Mononuclear cell (primary cell): ENCODE results near the gene CNGA1. TPM values are rescaled to one million over a fixed set of nuclear protein-coding genes. Genes with fewer than 3 reads are reported as not detected.
"Not testable (repeated sequence)": the region's sequence is repeated elsewhere in the genome, so short reads cannot be mapped to it uniquely, and the experiment has no call there.

Source experiments
- H3K27me3 ChIP-seq: 2 replicates; pipeline ENCODE4 v1.6.0; 2011; ENCODE audit warnings: low read length, control low read depth; ENCODE audit not compliant: insufficient read depth
- H3K4me1 ChIP-seq: 2 replicates; pipeline ENCODE4 v1.5.1; 2011; ENCODE audit warnings: mild to moderate bottlenecking, low read length, control low read depth; ENCODE audit not compliant: insufficient read depth
- H3K4me3 ChIP-seq: 2 replicates; pipeline ENCODE4 v1.5.1; 2011; ENCODE audit warnings: mild to moderate bottlenecking, low read length, moderate library complexity
- H3K9me3 ChIP-seq: 2 replicates; pipeline ENCODE4 v1.5.1; 2011; ENCODE audit warnings: low read depth, mild to moderate bottlenecking, control low read depth, low read length
- total RNA-seq: library from RNA; depleted of rRNA; stranded (reverse); fragments of >200 nt; gene quantifications from one replicate; pipeline ENCODE4 v1.2.3, GENCODE V29; 2012

Gene CNGA1
- total RNA-seq, 1 donor, result not detected

GRCh38 chr4:48015678-48016077, 803 bp downstream of the CNGA1 start:
- Histone ChIP-seq H3K4me3 (no peak overlapping the region), H3K4me1 (peaks cover 16% of the 10 kb centered on the region), H3K9me3 (no peaks in the 10 kb centered on the region), H3K27me3 (peaks cover 44% of the 10 kb centered on the region)

DNA sequence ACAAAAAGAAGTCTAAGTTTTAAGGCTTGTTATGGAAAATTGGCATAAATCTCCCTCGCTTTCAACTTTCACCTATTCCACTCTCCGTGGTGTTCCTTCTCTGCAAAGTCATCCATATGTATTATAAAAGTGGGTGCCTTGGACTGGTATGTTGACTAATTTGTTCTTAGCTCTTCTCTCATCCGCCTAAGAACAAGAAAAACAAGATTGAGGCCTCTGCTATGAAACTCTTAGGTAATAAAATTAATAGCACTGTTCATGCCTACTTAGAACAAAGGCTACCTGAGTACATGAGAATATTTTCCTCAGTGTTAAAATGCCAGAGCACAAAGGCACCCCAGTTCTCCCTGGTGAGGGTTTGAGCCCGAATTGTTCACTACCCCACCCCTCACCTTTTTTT, 1.3 kb downstream of the CNGA1 start:
- Histone ChIP-seq H3K4me1 (peaks cover 16% of the 10 kb centered on the region), H3K4me3 (no peak overlapping the region), H3K27me3 (peaks cover 44% of the 10 kb centered on the region), H3K9me3 (no peaks in the 10 kb centered on the region)

- peaks cover 28% of the 10 kb centered on the region for H3K27me3 ChIP-seq
- H3K9me3 ChIP-seq, result peaks cover 10% of the 10 kb centered on the region
- no peak overlapping the region for H3K4me3 ChIP-seq
- H3K4me1 ChIP-seq, result peaks cover 16% of the 10 kb centered on the region
Observed at GRCh38 chr4:48012824-48013223, 3.7 kb downstream of the CNGA1 start.

GRCh38 chr4:48011722-48012121, 4.8 kb downstream of the CNGA1 start:
- Histone ChIP-seq H3K27me3 (peaks cover 17% of the 10 kb centered on the region), H3K9me3 (peaks cover 19% of the 10 kb centered on the region), H3K4me1 (peaks cover 8% of the 10 kb centered on the region), H3K4me3 (no peak overlapping the region)

- Histone ChIP-seq H3K27me3 (peaks cover 11% of the 10 kb centered on the region), H3K9me3 (peaks cover 22% of the 10 kb centered on the region)
- H3K4me3 ChIP-seq, H3K4me1 ChIP-seq: not testable (repeated sequence)
Observed at GRCh38 chr4:48010906-48011305, 5.6 kb downstream of the CNGA1 start.

DNA sequence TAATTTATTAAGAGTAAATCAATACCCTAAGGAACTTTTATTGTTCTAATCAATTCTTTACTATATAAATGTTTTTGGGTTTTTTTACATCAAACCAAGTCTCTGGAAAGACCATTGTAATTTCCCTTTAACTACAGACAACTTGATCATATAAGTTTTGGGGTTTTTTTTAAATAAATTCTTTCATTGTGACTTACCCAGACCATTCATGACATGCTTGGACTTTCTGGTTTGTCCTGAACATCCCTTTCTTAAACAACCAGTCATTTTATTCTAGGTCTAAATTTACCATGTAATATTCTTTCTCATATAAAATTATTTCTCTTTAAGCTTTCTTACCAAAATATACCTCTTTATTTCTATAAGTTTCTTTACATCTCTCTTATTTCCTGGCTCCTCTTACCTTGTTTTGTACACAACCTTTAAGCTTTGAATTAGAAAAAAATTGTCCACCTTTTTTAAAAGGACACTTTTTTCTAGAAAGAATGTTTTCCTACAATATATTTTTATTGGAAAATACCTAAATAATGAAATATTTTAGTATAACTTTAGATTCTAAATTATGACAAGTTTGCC, 8.4 kb downstream of the CNGA1 start:
- no peak overlapping the region for H3K4me3 ChIP-seq
- peaks cover 2% of the 10 kb centered on the region for H3K27me3 ChIP-seq
- H3K9me3 ChIP-seq, result peaks cover 27% of the 10 kb centered on the region
- no peaks in the 10 kb centered on the region for H3K4me1 ChIP-seq

- Histone ChIP-seq H3K4me3 (no peak overlapping the region), H3K27me3 (no peaks in the 10 kb centered on the region), H3K9me3 (peaks cover 27% of the 10 kb centered on the region), H3K4me1 (no peaks in the 10 kb centered on the region)
Observed at GRCh38 chr4:48005781-48006180, 10.7 kb downstream of the CNGA1 start.

DNA sequence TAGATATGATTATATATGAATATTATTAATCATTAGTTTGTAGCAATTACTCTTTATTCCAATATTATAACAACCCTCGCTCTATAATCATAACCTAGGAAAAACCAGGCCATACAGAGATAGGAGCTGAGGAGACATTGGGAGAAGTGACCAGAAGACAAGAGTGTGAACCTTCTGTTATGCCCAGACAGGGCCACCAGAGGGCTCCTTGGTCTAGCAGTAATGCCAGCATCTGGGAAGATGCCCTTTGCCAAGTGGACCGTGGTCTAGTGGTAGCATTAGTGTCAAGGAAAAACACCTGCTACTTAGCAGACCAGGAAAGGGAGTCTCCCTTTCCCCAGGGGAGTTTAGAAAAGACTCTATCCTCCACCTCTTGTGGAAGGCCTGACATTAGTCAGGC, 12.9 kb downstream of the CNGA1 start:
- H3K9me3 ChIP-seq, result peaks cover 31% of the 10 kb centered on the region
- H3K4me3 ChIP-seq, H3K27me3 ChIP-seq, H3K4me1 ChIP-seq: not testable (repeated sequence)

DNA sequence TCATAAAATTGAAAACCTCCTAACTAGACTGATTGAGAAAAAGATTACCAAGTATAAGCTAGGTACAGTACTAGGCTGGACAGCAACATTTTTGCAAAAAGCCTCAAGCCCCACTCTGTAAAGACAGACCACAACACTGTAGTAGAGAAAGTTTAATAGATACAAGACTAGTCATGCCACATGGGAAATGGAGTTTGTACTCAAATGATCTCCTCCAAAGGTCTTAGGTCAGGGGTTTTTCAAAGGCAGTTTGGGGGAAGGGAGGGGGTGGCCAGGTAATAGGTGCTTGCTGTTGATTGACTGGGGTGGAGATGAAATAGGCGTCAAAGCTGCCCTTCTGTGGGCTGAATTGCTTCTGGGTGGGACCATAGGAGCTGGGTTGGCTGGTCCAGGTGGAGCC, 14.2 kb downstream of the CNGA1 start:
- no peaks in the 10 kb centered on the region for H3K4me1 ChIP-seq
- no peak overlapping the region for H3K4me3 ChIP-seq
- H3K27me3 ChIP-seq, result no peaks in the 10 kb centered on the region
- peaks cover 18% of the 10 kb centered on the region for H3K9me3 ChIP-seq

DNA sequence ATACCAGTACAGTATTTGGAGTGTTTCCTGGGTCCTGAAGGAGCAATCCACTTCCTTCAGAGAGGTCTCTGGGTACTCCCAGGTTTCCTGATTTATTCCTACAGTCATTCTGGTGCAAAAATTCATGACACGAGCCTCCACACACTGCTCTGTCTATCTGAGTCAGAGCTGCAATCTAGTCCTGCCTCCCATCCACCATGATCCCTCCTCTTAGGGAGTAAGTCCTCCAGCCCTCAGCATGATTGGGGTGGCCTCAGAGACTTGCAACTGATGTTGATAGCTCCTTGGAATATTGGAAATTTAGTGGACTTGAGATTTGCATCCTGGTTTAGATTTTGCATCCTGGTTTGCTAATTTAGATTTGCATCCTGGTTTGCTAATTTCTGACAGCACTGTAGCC, 20.5 kb downstream of the CNGA1 start:
- H3K4me3 ChIP-seq, result no peak overlapping the region
- H3K27me3 ChIP-seq, result no peaks in the 10 kb centered on the region
- peaks cover 9% of the 10 kb centered on the region for H3K9me3 ChIP-seq
- no peaks in the 10 kb centered on the region for H3K4me1 ChIP-seq

GRCh38 chr4:47992475-47992874, 24.0 kb downstream of the CNGA1 start:
- not testable (repeated sequence) for H3K4me1 ChIP-seq, H3K4me3 ChIP-seq, H3K27me3 ChIP-seq
- H3K9me3 ChIP-seq, result peaks cover 14% of the 10 kb centered on the region

- Histone ChIP-seq H3K4me1 (no peaks in the 10 kb centered on the region), H3K9me3 (peaks cover 14% of the 10 kb centered on the region)
Observed at GRCh38 chr4:47990145-47990544, 26.3 kb downstream of the CNGA1 start.

GRCh38 chr4:47974566-47974965, 41.9 kb downstream of the CNGA1 start:
- Histone ChIP-seq H3K4me1 (no peaks in the 10 kb centered on the region), H3K27me3 (no peaks in the 10 kb centered on the region), H3K9me3 (no peaks in the 10 kb centered on the region), H3K4me3 (no peak overlapping the region)

More at GRCh38 chr4:47990145-47990544, 26.3 kb downstream of the CNGA1 start:
- H3K4me3 ChIP-seq, result no peak overlapping the region
- H3K27me3 ChIP-seq, result no peaks in the 10 kb centered on the region

GRCh38 chr4:47972721-47973120, 43.8 kb downstream of the CNGA1 start:
- Histone ChIP-seq H3K27me3 (no peaks in the 10 kb centered on the region), H3K4me1 (no peaks in the 10 kb centered on the region), H3K9me3 (no peaks in the 10 kb centered on the region), H3K4me3 (no peak overlapping the region)

- Histone ChIP-seq H3K4me1 (no peaks in the 10 kb centered on the region), H3K4me3 (no peak overlapping the region), H3K9me3 (no peaks in the 10 kb centered on the region), H3K27me3 (no peaks in the 10 kb centered on the region)
Observed at GRCh38 chr4:47972181-47972580, 44.3 kb downstream of the CNGA1 start.

DNA sequence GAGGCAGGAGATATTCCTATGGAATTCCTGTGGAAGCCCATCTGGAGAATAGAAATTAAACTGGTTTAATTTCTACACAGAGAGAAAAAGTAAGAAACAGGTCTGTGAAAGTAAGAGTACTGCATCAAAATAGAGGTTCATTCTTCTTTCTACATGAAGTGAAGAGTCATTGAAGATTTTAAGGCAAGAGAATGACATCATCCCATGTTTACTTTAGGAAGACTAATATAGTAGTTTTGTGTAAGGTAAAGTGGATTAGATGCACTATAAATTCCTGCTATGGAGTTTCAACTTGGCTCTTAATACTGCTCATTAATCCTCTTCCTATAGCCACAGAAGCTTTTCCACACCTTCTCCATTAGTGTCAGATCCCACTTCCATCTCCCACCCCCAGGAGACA, 47.6 kb downstream of the CNGA1 start:
- no peaks in the 10 kb centered on the region for H3K9me3 ChIP-seq
- H3K4me1 ChIP-seq, result no peaks in the 10 kb centered on the region
- no peaks in the 10 kb centered on the region for H3K27me3 ChIP-seq
- no peak overlapping the region for H3K4me3 ChIP-seq
